Naive thymus-derived CD8-positive, alpha-beta T cell (primary cell): ENCODE measurements around the gene GRPR. TPM values are rescaled to one million over a fixed set of nuclear protein-coding genes. Genes with fewer than 3 reads are reported as not detected.

Source experiments
- ATAC-seq, 2 donors: fragments of 150-1000 bp; cut with Tn5 transposase in 1 of 2; sonication (Bioruptor Pico), chemical (Tn5 transposase) in 1 of 2; 1 replicate in 1 of 2; 2 replicates in 1 of 2; pipeline ENCODE4 v1.10.0; 2021; ENCODE audit warnings: mild to moderate bottlenecking in 2 of 2, moderate library complexity in 2 of 2
- POLR2A ChIA-PET: fragments of 350-600 bp; sonication (Branson Sonifier 250); formaldehyde crosslinking; loops from one replicate; lab custom pipeline; 2021; ENCODE audit warnings: antibody characterized with exemption; lab: Charles Lee
- DNase-seq, 10 donors: peaks; one replicate each; pipeline versions ENCODE4 v3.0.0 to v3.0.0-alpha.2; 2020 to 2022
- H3K27ac Mint-ChIP-seq, 10 donors: one replicate each; pipeline ENCODE4 v1.8.0; 2020 to 2022; ENCODE audit warnings: mild to moderate bottlenecking in 10 of 10, mixed read lengths in 10 of 10, moderate library complexity in 4 of 10, inconsistent platforms in 1 of 10
- H3K27me3 Mint-ChIP-seq, 5 donors: one replicate each; pipeline ENCODE4 v1.8.0; 2021 to 2022; ENCODE audit warnings: mixed read lengths in 5 of 5
- H3K36me3 Mint-ChIP-seq, 3 donors: one replicate each; pipeline ENCODE4 v1.8.0; 2020 to 2022; ENCODE audit warnings: mixed read lengths in 3 of 3, mild to moderate bottlenecking in 2 of 3, inconsistent platforms in 1 of 3
- H3K4me1 Mint-ChIP-seq, 4 donors: one replicate each; pipeline ENCODE4 v1.8.0; 2021 to 2022; ENCODE audit warnings: mixed read lengths in 4 of 4
- H3K4me3 Mint-ChIP-seq, 10 donors: one replicate each; pipeline ENCODE4 v1.8.0; 2020 to 2022; ENCODE audit warnings: mild to moderate bottlenecking in 10 of 10, mixed read lengths in 10 of 10, moderate library complexity in 6 of 10, inconsistent platforms in 1 of 10
- H3K9me3 Mint-ChIP-seq, 9 donors: one replicate each; pipeline ENCODE4 v1.8.0; 2020 to 2022; ENCODE audit warnings: mixed read lengths in 9 of 9, mild to moderate bottlenecking in 3 of 9, inconsistent platforms in 1 of 9, moderate library complexity in 1 of 9
- polyA plus RNA-seq, 3 donors: library from polyadenylated mRNA; unstranded; fragments of 300-500 nt; fragmentation: Illumina TruSeq; gene quantifications; one replicate each; pipeline ENCODE4 v1.2.3, GENCODE V29; 2021
- total RNA-seq, 8 experiments: library from RNA in 2 of 8; stranded (reverse) in 2 of 8; gene quantifications; one replicate each; pipeline ENCODE4 v1.2.3 and lab custom pipeline; 2021 to 2026

GRPR gene
- total and polyA plus RNA-seq, 5 experiments from 2014 or later: 0.25 TPM; not detected in 4

DNA sequence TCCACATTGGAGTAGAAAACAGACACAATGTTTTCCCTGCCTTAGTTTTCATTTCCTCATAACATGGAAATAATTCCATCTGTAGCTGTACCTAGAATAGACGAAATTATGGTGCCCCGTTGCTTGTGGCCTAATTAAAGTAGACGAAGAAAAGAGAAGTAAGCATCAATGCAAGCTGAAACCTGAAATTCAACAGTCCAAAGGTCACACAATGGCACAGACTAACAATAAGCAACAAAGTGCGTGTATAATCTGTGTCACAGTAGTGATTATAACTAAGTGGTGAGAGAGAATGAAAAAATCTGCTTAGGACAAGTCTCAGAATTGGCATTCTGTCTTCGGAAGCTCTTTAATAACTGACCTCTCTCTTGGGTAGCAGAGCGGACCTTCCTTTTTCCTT, 68.2 kb downstream of the GRPR start:
- Mint-ChIP-seq H3K27ac (no peak overlapping the region), H3K4me1 (no peaks in the 10 kb centered on the region), H3K4me3 (no peak overlapping the region), H3K27me3 (peaks cover 0 to 3% (median 0%) of the 10 kb centered on the region in 5 donors), H3K9me3 (no peaks in the 10 kb centered on the region), H3K36me3 (no peaks in the 10 kb centered on the region)
- ATAC-seq: no peak
- no peak for DNase-seq
- POLR2A ChIA-PET: no interaction called here

DNA sequence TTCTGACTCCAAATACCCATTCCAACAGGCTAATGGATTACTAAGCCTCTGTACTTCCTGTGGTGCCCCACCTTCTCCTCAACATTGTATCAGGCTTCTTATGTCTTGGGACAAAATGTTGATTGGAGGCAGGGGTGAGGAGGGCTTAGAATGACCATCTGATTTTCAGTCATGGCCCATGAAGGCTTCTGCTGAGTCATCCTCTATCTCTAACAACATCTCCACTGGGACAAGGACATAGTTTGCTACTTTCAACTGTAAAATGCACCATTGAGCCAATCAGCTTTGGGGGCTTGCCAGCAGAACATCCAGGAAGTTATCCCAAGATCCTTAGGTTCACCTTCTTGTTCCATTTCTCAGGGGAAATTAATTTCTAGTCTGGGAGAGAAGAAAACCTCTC, 73.5 kb downstream of the GRPR start:
- no peaks in the 10 kb centered on the region for H3K36me3 Mint-ChIP-seq
- no peak for DNase-seq
- no peaks in the 10 kb centered on the region for H3K9me3 Mint-ChIP-seq
- H3K4me1 Mint-ChIP-seq: no peaks in the 10 kb centered on the region
- POLR2A ChIA-PET: no interaction called here
- H3K27me3 Mint-ChIP-seq: peaks cover 0 to 4% (median 2%) of the 10 kb centered on the region in 5 donors
- no peak for ATAC-seq
- no peak overlapping the region for H3K4me3 Mint-ChIP-seq
- H3K27ac Mint-ChIP-seq: no peak overlapping the region

- POLR2A ChIA-PET: no interaction called here
Measured at GRCh38 chrX:16199343-16199742, 76.0 kb downstream of the GRPR start.

DNA sequence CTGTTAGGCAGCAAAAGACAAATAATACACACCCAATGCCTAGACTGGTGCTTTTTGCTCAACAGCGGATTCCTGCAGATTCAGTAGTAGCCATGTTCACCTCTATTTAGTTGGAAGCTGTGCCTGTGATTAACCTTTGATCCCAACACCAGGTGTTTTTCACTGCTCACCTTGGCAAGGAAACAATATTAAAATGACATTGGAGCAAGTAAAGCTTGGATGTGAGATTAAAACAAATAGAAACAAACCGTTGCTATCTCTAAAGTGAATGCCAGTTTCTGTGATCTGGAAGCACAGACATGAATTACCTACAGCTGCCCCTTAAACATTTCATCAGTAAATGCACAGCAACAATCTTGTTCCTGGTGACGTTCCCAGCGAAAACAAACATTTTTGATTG, 79.6 kb downstream of the GRPR start:
- no peak overlapping the region for H3K4me3 Mint-ChIP-seq
- peaks cover 0 to 4% (median 0%) of the 10 kb centered on the region in 5 donors for H3K27me3 Mint-ChIP-seq
- POLR2A ChIA-PET: no interaction called here
- DNase-seq: no peak
- no peak overlapping the region for H3K27ac Mint-ChIP-seq
- H3K9me3 Mint-ChIP-seq: peaks cover 0 to 8% (median 0%) of the 10 kb centered on the region in 9 donors
- H3K36me3 Mint-ChIP-seq: no peaks in the 10 kb centered on the region
- no peaks in the 10 kb centered on the region for H3K4me1 Mint-ChIP-seq
- no peak for ATAC-seq

More at GRCh38 chrX:16199343-16199742, 76.0 kb downstream of the GRPR start:
- H3K27ac Mint-ChIP-seq: no peak overlapping the region
- ATAC-seq (no peak), DNase-seq (no peak)
- H3K4me1 Mint-ChIP-seq: no peaks in the 10 kb centered on the region
- peaks cover 0 to 4% (median 0%) of the 10 kb centered on the region in 5 donors for H3K27me3 Mint-ChIP-seq
- no peaks in the 10 kb centered on the region for H3K36me3 Mint-ChIP-seq
- peaks cover 0 to 8% (median 0%) of the 10 kb centered on the region in 9 donors for H3K9me3 Mint-ChIP-seq
- no peak overlapping the region for H3K4me3 Mint-ChIP-seq

Other genes starting within 250 kb of the GRPR start
- not detected for gene MAGEB17, start 43.9 kb downstream of the GRPR start, total RNA-seq
- gene MAGEB17, start 43.9 kb downstream of the GRPR start, polyA plus RNA-seq: not detected